Liver (tissue), 9 donors: Measurements from ENCODE around the gene FAM110D. TPM values are rescaled to one million over a fixed set of nuclear protein-coding genes. Genes with fewer than 3 reads are reported as not detected.

Experiments used
- DNase-seq: peaks from one replicate; pipeline ENCODE4 v3.0.0-alpha.2; 2017; ENCODE audit warnings: low spot score
- H3K27ac ChIP-seq, 2 donors: one replicate each; pipeline ENCODE4 v1.7.0; 2013; ENCODE audit warnings: inconsistent platforms in 2 of 2, low read length in 2 of 2, control low read depth in 1 of 2, low read depth in 1 of 2, mild to moderate bottlenecking in 1 of 2
- H3K27me3 ChIP-seq, 4 donors: one replicate each; pipeline versions ENCODE4 v1.6.1 to v1.7.0; 2013; ENCODE audit warnings: low read length in 3 of 4, inconsistent platforms in 1 of 4, mild to moderate bottlenecking in 1 of 4, moderate library complexity in 1 of 4; ENCODE audit not compliant: control insufficient read depth in 4 of 4, insufficient read depth in 4 of 4
- H3K36me3 ChIP-seq, 4 donors: one replicate each; pipeline versions ENCODE4 v1.6.1 to v1.7.0; 2013; ENCODE audit warnings: low read length in 3 of 4, mild to moderate bottlenecking in 3 of 4, low read depth in 1 of 4, moderate library complexity in 1 of 4; ENCODE audit not compliant: control insufficient read depth in 4 of 4, insufficient read depth in 3 of 4
- H3K4me1 ChIP-seq, 4 donors: one replicate each; pipeline versions ENCODE4 v1.6.1 to v1.7.0; 2013; ENCODE audit warnings: low read length in 3 of 4, mild to moderate bottlenecking in 3 of 4, moderate library complexity in 1 of 4; ENCODE audit not compliant: control insufficient read depth in 4 of 4, insufficient read depth in 4 of 4
- H3K4me3 ChIP-seq, 3 donors: one replicate each; pipeline versions ENCODE4 v1.6.1 to v1.7.0; 2013; ENCODE audit warnings: low read length in 3 of 3, control low read depth in 1 of 3, low read depth in 1 of 3, mild to moderate bottlenecking in 1 of 3
- H3K9ac ChIP-seq, 2 donors: one replicate each; pipeline ENCODE4 v1.7.0; 2013; ENCODE audit warnings: low read length in 2 of 2, mild to moderate bottlenecking in 2 of 2, moderate library complexity in 2 of 2, control low read depth in 1 of 2, low read depth in 1 of 2
- H3K9me3 ChIP-seq, 4 donors: one replicate each; pipeline versions ENCODE4 v1.6.1 to v1.7.0; 2013; ENCODE audit warnings: low read length in 3 of 4; ENCODE audit not compliant: control insufficient read depth in 4 of 4
- CTCF ChIP-seq: fragments of 150-350 bp; IDR thresholded peaks from 2 replicates; pipeline ENCODE4 v1.5.1; 2017; ENCODE audit warnings: improper control_type of control experiment, low read depth, low read length; ENCODE audit not compliant: missing input control
- EGR1 ChIP-seq, 2 donors: IDR thresholded peaks; 2 replicates each; pipeline ENCODE4 v1.6.1; 2016 to 2018; ENCODE audit warnings: antibody characterized with exemption in 2 of 2, low read depth in 2 of 2
- FOXA1 ChIP-seq: IDR thresholded peaks from 2 replicates; pipeline ENCODE4 v1.6.1; 2016; ENCODE audit warnings: antibody characterized with exemption
- FOXA2 ChIP-seq: IDR thresholded peaks from 2 replicates; pipeline ENCODE4 v1.6.1; 2016; ENCODE audit warnings: antibody characterized with exemption
- GABPA ChIP-seq, 2 donors: IDR thresholded peaks in 1 of 2; conservative IDR thresholded peaks in 1 of 2; 2 replicates each; pipeline ENCODE4 v1.6.1; 2016; ENCODE audit warnings: antibody characterized with exemption in 2 of 2, mild to moderate bottlenecking in 1 of 2, moderate library complexity in 1 of 2
- HNF4A ChIP-seq, 2 donors: conservative IDR thresholded peaks; 2 replicates each; pipeline ENCODE4 v1.6.1; 2016; ENCODE audit warnings: antibody characterized with exemption in 2 of 2, mild to moderate bottlenecking in 2 of 2
- HNF4G ChIP-seq: IDR thresholded peaks from 2 replicates; pipeline ENCODE4 v1.6.1; 2016; ENCODE audit warnings: antibody characterized with exemption
- JUND ChIP-seq, 2 donors: IDR thresholded peaks; 2 replicates each; pipeline ENCODE4 v1.6.1; 2016; ENCODE audit warnings: antibody characterized with exemption in 2 of 2
- NR2F2 ChIP-seq: IDR thresholded peaks from 2 replicates; pipeline ENCODE4 v1.6.1; 2016; ENCODE audit warnings: antibody characterized with exemption
- RAD21 ChIP-seq, 2 donors: IDR thresholded peaks; 2 replicates each; pipeline ENCODE4 v1.6.1; 2016; ENCODE audit warnings: antibody characterized with exemption in 2 of 2, mild to moderate bottlenecking in 2 of 2
- REST ChIP-seq: IDR thresholded peaks from 2 replicates; pipeline ENCODE4 v1.6.1; 2016; ENCODE audit warnings: antibody characterized with exemption, mild to moderate bottlenecking
- RXRA ChIP-seq, 2 donors: IDR thresholded peaks; 2 replicates each; pipeline ENCODE4 v1.6.1; 2017 to 2018; ENCODE audit warnings: antibody characterized with exemption in 2 of 2, mild to moderate bottlenecking in 1 of 2
- SP1 ChIP-seq: IDR thresholded peaks from 2 replicates; pipeline ENCODE4 v1.6.1; 2018; ENCODE audit warnings: antibody characterized with exemption, mild to moderate bottlenecking
- TAF1 ChIP-seq: conservative IDR thresholded peaks from 2 replicates; pipeline ENCODE4 v1.6.1; 2016; ENCODE audit warnings: antibody characterized with exemption, mild to moderate bottlenecking
- YY1 ChIP-seq: IDR thresholded peaks from 2 replicates; pipeline ENCODE4 v1.6.1; 2016; ENCODE audit warnings: antibody characterized with exemption, mild to moderate bottlenecking
- ZBTB33 ChIP-seq: IDR thresholded peaks from 2 replicates; pipeline ENCODE4 v1.6.1; 2016; ENCODE audit warnings: antibody characterized with exemption
- WGBS: extraction: QIAGEN DNeasy Blood & Tissue Kit; methylation state at CpG from one replicate; pipeline ENCODE4 v1.1.7; 2013; 5-methylcytosine and 5-hydroxymethylcytosine counted together
- polyA plus RNA-seq, 2 donors: library from polyadenylated mRNA; stranded (reverse) in 1 of 2; unstranded in 1 of 2; fragments of 200-250 nt in 1 of 2; fragments of >200 nt in 1 of 2; fragmentation: Nextera tagmentation in 1 of 2; extraction: Ambion mirVana in 1 of 2; gene quantifications; one replicate each; pipeline versions ENCODE4 v1.2.1 to v1.2.3, GENCODE V29; 2013 to 2015
- total RNA-seq, 2 donors: library from RNA; depleted of rRNA; stranded (reverse); fragments of >200 nt; gene quantifications; one replicate each; pipeline ENCODE4 v1.2.3, GENCODE V29; 2014
- donor health status: healthy.
- donor health status: healthy.
- donor health status: healthy.
- donor health status: healthy.
- donor health status: healthy.

FAM110D gene
- total and polyA plus RNA-seq, 4 donors, result 0.10 to 0.50 (median 0.27) TPM

DNA sequence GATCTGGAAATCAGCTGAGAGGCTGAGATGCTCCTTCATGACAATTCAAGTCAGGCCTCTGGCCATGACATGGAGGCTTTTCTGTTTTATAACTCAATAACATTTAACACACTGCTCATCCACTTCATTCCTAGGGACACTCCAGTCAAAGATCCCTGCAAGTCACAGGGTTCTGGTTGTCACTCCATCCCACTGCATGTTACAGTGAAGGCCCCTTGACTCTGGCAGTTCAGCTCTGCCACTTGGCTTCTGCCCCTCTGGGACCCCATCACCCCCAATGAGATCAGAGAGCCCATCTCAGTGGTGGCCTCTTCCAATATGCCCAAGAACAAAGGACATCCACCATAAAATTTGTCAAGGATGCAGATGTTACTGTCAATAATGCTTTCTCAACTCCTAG is 10.0 kb upstream of the FAM110D start:
- H3K27me3 ChIP-seq, result no peaks in the 10 kb centered on the region
- no peaks in the 10 kb centered on the region for H3K9me3 ChIP-seq
- H3K4me3 ChIP-seq, result no peak overlapping the region
- no peak for DNase-seq
- no peaks in the 10 kb centered on the region for H3K4me1 ChIP-seq
- TF ChIP-seq JUND (IDR thresholded peaks at IDR 0.05), result no peak
- TF ChIP-seq RAD21 (IDR thresholded peaks at IDR 0.05), result no peak
- TF ChIP-seq REST, result no peak
- TF ChIP-seq GABPA (IDR thresholded peaks at IDR 0.05 in 1 of 2, conservative IDR thresholded peaks at IDR 0.05 in 1 of 2), result no peak
- TF ChIP-seq HNF4A (conservative IDR thresholded peaks at IDR 0.05), result no peak
- no peak for TF ChIP-seq CTCF
- TF ChIP-seq SP1, result no peak
- no peak for TF ChIP-seq FOXA2
- TF ChIP-seq NR2F2, result no peak
- TF ChIP-seq TAF1, result no peak
- no peak for TF ChIP-seq ZBTB33
- TF ChIP-seq FOXA1, result no peak
- no peak for TF ChIP-seq HNF4G
- TF ChIP-seq EGR1 (IDR thresholded peaks at IDR 0.05; ENCODE audit: low read depth in 2 of 2), result no peak
- no peak for TF ChIP-seq RXRA (IDR thresholded peaks at IDR 0.05)
- no peak overlapping the region for H3K9ac ChIP-seq
- H3K27ac ChIP-seq, result no peak overlapping the region
- no peaks in the 10 kb centered on the region for H3K36me3 ChIP-seq

DNA sequence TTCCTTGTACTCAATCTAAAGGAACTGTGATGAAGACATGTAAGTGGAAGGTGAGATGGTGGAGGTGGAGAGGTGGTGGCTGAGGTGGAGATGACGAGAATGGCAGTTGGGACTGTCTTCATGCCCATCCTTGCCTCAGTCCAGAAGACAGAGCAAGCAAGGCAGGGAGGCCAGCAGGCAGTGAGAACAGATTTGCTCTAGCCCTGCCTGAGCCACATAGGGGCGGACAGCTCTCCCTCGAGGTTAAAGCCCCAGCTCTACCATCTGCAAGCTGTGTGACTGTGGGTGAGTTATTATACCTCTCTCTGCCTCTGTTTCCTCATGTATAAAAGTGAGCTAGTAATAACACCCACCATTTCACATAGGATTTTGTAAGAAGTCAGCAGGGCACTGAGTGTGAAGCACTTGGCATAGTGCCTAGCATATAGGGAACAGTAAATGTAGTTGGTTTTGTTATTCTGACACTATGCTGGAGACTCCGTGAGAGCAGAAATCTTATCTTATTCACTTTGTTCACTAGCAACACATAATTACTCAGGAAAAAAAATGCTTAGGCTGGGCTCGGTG is 4.8 kb upstream of the FAM110D start:
- Histone ChIP-seq H3K4me3 (no peak overlapping the region), H3K9ac (no peak overlapping the region), H3K27ac (no peak overlapping the region), H3K27me3 (peaks cover 0 to 4% (median 0%) of the 10 kb centered on the region in 4 donors), H3K36me3 (no peaks in the 10 kb centered on the region), H3K4me1 (no peaks in the 10 kb centered on the region), H3K9me3 (no peaks in the 10 kb centered on the region)
- no peak for DNase-seq
- 68% methylated on average over 5 of the region's 5 CpGs for WGBS
- no peak for TF ChIP-seq FOXA1
- TF ChIP-seq HNF4G, result no peak
- no peak for TF ChIP-seq EGR1 (IDR thresholded peaks at IDR 0.05; ENCODE audit: low read depth in 2 of 2)
- TF ChIP-seq YY1, result no peak
- no peak for TF ChIP-seq HNF4A (conservative IDR thresholded peaks at IDR 0.05)
- TF ChIP-seq TAF1, result no peak
- TF ChIP-seq RXRA (IDR thresholded peaks at IDR 0.05), result no peak
- TF ChIP-seq GABPA (IDR thresholded peaks at IDR 0.05 in 1 of 2, conservative IDR thresholded peaks at IDR 0.05 in 1 of 2), result no peak
- TF ChIP-seq NR2F2, result no peak
